Mucosa of rectum (tissue), 2 donors: ENCODE results near the gene CGNL1.

Experiments
- H3K27ac ChIP-seq, 2 donors: one replicate each; pipeline ENCODE4 v1.7.0; 2013; ENCODE audit warnings: inconsistent platforms in 2 of 2, low read depth in 2 of 2, low read length in 2 of 2
- H3K27me3 ChIP-seq, 2 donors: one replicate each; pipeline ENCODE4 v1.7.0; 2013; ENCODE audit warnings: low read length in 2 of 2; ENCODE audit not compliant: control insufficient read depth in 2 of 2, insufficient read depth in 2 of 2
- H3K36me3 ChIP-seq, 2 donors: one replicate each; pipeline ENCODE4 v1.7.0; 2013; ENCODE audit warnings: low read length in 2 of 2; ENCODE audit not compliant: control insufficient read depth in 2 of 2, insufficient read depth in 2 of 2
- H3K4me1 ChIP-seq, 2 donors: one replicate each; pipeline ENCODE4 v1.7.0; 2013; ENCODE audit warnings: low read length in 2 of 2, mild to moderate bottlenecking in 1 of 2; ENCODE audit not compliant: control insufficient read depth in 2 of 2, insufficient read depth in 2 of 2
- H3K4me3 ChIP-seq, 2 donors: one replicate each; pipeline ENCODE4 v1.7.0; 2013; ENCODE audit warnings: low read length in 2 of 2
- H3K9ac ChIP-seq, 2 donors: one replicate each; pipeline ENCODE4 v1.7.0; 2013; ENCODE audit warnings: low read length in 2 of 2, low read depth in 1 of 2, mild to moderate bottlenecking in 1 of 2
- H3K9me3 ChIP-seq, 2 donors: one replicate each; pipeline ENCODE4 v1.7.0; 2013; ENCODE audit warnings: low read length in 2 of 2; ENCODE audit not compliant: control insufficient read depth in 2 of 2
- donor health status: healthy.
- donor health status: Normal muscosa, but diverticular disease.

The CGNL1 gene

DNA sequence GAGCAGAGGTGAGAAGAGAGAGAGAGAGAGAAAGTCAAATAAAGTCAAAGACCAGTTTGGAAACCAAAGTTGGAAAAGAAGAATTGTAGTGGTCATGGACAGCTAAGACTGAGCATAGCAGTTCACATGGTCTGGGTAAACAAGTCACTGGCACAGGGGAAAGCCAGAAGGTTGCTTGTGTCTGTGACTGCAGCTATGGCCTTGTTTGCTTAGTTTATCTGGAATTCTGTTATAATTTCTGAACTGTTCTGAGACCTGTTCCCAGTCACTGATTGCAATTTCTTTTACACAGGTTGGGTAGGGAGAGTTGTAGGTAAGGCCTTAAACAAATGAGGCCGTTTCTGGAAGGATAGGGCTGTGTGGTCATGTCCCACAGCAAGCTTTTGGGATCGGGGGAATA is 172.0 kb downstream of the CGNL1 start:
- peaks cover 9 to 24% of the 10 kb centered on the region in 2 donors for H3K4me1 ChIP-seq
- peak overlapping the region in 1 of 2 donors; percentile 42 for H3K9ac ChIP-seq
- no peaks in the 10 kb centered on the region for H3K27me3 ChIP-seq
- no peaks in the 10 kb centered on the region for H3K9me3 ChIP-seq
- H3K4me3 ChIP-seq: no peak overlapping the region
- peak overlapping the region; percentile 53 to 85 for H3K27ac ChIP-seq
- no peaks in the 10 kb centered on the region for H3K36me3 ChIP-seq

- H3K4me3 ChIP-seq: no peak overlapping the region
- no peaks in the 10 kb centered on the region for H3K36me3 ChIP-seq
- H3K27ac ChIP-seq: peak overlapping the region; percentile 53 to 85
- H3K9me3 ChIP-seq: no peaks in the 10 kb centered on the region
- peak overlapping the region in 1 of 2 donors; percentile 42 for H3K9ac ChIP-seq
- H3K4me1 ChIP-seq: peaks cover 9 to 24% of the 10 kb centered on the region in 2 donors
- no peaks in the 10 kb centered on the region for H3K27me3 ChIP-seq
Measured at GRCh38 chr15:57548835-57549234, 172.5 kb downstream of the CGNL1 start.

- H3K4me3 ChIP-seq: no peak overlapping the region
- no peaks in the 10 kb centered on the region for H3K9me3 ChIP-seq
- no peaks in the 10 kb centered on the region for H3K27me3 ChIP-seq
- no peak overlapping the region for H3K9ac ChIP-seq
- no peaks in the 10 kb centered on the region for H3K36me3 ChIP-seq
- peaks cover 9 to 24% of the 10 kb centered on the region in 2 donors for H3K4me1 ChIP-seq
- no peak overlapping the region for H3K27ac ChIP-seq
Measured at GRCh38 chr15:57549935-57550334, 173.6 kb downstream of the CGNL1 start.

DNA sequence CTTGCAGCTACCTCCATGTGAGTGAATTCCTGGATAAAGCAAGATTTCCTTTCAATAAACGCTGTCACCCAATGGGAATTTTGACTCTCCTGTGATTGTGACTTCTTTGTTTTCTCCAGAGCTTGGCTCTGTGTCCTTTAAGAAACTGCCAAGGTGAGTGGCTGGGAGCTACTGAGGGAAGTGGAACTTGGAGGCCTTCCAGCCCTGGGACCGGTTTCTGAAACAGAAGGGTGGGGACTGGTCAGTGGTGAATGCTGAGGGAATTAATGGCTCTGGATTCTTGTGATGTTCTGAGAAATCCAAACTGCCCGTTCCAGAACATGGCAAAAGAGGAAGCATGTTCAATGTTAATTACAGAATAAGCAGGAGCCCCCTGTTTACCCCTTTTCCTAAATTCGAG is 174.3 kb downstream of the CGNL1 start:
- H3K9ac ChIP-seq: no peak overlapping the region
- H3K4me3 ChIP-seq: no peak overlapping the region
- H3K27ac ChIP-seq: peak overlapping the region in 1 of 2 donors; percentile 2
- H3K36me3 ChIP-seq: no peaks in the 10 kb centered on the region
- no peaks in the 10 kb centered on the region for H3K27me3 ChIP-seq
- no peaks in the 10 kb centered on the region for H3K9me3 ChIP-seq
- H3K4me1 ChIP-seq: peaks cover 9 to 24% of the 10 kb centered on the region in 2 donors

DNA sequence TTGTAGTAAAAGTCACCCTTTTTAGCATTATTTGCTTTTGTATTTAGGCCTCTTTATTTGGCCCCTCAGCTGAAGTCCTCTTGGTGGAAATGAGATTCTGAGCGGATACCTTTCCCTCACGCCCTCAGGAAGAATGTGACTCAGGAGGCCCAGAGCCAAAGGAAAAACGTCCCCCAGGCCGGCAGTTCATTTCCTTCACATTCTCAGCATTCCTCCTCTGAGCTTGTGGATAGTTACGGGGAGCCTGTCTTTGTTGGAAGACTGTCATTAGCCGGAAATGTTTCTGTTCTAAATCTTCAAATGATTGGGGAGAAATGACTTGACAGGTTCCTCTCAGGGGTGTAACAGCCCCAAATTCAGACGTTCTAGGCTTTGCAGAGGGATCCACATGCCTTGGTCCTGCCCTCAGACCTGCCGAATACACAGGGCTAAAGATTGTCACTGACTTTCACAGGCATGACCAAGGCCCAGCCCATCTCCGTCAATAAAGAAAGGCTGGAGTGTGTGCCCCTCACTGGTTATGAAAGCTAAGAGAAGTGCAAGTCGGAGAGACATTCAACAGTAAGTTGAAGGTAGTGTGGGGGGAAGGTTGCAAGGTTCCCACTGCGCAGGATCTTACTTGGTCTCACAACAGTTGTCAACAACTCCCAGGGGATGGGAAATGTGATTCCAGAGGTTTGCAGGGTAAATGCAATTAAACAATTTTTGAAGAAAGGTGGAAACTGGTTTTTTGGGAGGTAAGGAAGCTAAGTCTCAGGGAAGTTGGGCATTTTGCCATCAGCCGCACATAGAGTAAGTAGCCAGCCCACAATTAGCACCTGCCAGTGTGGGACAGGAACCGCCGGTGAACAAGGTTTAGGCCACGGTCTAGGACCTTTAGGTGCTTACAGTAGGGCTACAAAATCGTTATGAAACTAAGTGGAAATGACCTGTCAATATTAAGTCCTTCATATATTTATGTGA is 175.7 kb downstream of the CGNL1 start:
- no peaks in the 10 kb centered on the region for H3K36me3 ChIP-seq
- H3K4me1 ChIP-seq: peaks cover 9 to 24% of the 10 kb centered on the region in 2 donors
- no peaks in the 10 kb centered on the region for H3K9me3 ChIP-seq
- no peak overlapping the region for H3K4me3 ChIP-seq
- no peak overlapping the region for H3K27ac ChIP-seq
- no peaks in the 10 kb centered on the region for H3K27me3 ChIP-seq
- no peak overlapping the region for H3K9ac ChIP-seq

DNA sequence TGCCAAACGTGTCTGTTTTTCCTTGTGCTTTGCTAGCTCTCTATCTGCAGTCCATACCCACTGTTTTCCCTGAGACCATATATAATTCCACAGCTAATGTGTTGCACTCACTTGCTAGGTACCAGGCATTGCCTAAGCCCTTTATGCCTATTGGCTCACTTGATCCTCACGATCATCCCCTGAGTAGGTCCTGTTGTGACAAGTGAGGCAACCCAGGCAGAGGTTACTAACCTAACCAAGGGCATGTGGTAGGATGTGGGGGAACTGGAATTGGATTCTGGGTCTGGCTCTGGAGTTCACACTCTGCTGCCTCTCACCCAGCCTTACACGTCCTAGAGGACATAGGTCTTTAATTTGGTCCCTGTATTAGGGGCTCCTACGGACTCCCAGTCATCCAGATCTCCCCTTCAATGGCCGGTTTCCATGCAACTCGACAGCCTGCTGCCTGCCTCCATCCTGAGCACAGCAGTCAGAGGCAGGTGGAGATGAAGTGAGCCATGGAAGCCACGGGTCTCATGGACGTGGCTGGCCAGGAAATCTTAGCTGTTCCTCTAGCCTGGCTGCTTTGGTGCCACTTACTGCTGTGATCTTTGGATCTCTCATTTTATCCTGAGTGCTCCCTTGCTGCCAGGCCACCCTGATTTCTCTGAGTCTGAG is 176.5 kb downstream of the CGNL1 start:
- H3K4me1 ChIP-seq: peaks cover 9 to 24% of the 10 kb centered on the region in 2 donors

GRCh38 chr15:57553526-57553925 is 177.2 kb downstream of the CGNL1 start:
- no peak overlapping the region for H3K27ac ChIP-seq
- H3K36me3 ChIP-seq: no peaks in the 10 kb centered on the region
- H3K4me1 ChIP-seq: peaks cover 7 to 22% of the 10 kb centered on the region in 2 donors
- H3K4me3 ChIP-seq: no peak overlapping the region
- no peak overlapping the region for H3K9ac ChIP-seq
- H3K27me3 ChIP-seq: no peaks in the 10 kb centered on the region
- no peaks in the 10 kb centered on the region for H3K9me3 ChIP-seq

More for the DNA sequence above, 176.5 kb downstream of the CGNL1 start:
- Histone ChIP-seq H3K9me3 (no peaks in the 10 kb centered on the region), H3K9ac (no peak overlapping the region), H3K36me3 (no peaks in the 10 kb centered on the region), H3K27ac (no peak overlapping the region), H3K4me3 (no peak overlapping the region), H3K27me3 (no peaks in the 10 kb centered on the region)

GRCh38 chr15:57554063-57554811 is 177.9 kb downstream of the CGNL1 start:
- no peak overlapping the region for H3K4me3 ChIP-seq
- no peak overlapping the region for H3K27ac ChIP-seq
- no peaks in the 10 kb centered on the region for H3K27me3 ChIP-seq
- H3K36me3 ChIP-seq: no peaks in the 10 kb centered on the region
- H3K4me1 ChIP-seq: peaks cover 0 to 14% of the 10 kb centered on the region in 2 donors
- no peak overlapping the region for H3K9ac ChIP-seq
- no peaks in the 10 kb centered on the region for H3K9me3 ChIP-seq

DNA sequence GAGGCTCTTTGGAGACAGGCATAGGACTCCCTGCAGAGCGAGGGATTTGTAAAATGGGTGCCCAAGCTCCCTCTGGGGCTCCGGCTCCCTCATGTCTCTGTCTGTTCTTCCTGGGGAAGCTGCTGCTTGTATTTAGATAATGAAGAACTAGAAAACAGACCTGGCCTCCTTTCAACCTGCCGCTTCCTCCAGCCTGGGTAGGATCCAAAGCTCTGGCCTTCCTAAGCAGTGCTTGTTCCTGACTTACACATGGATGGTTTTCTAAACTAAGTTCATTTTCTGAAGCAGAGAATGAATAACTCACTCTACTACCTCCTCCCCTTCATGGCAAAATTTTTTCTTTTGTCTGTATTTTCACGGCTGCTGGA is 178.5 kb downstream of the CGNL1 start:
- no peak overlapping the region for H3K4me3 ChIP-seq
- H3K9me3 ChIP-seq: no peaks in the 10 kb centered on the region
- peaks cover 0 to 9% of the 10 kb centered on the region in 2 donors for H3K4me1 ChIP-seq
- no peak overlapping the region for H3K9ac ChIP-seq
- no peaks in the 10 kb centered on the region for H3K36me3 ChIP-seq
- no peak overlapping the region for H3K27ac ChIP-seq
- H3K27me3 ChIP-seq: no peaks in the 10 kb centered on the region

DNA sequence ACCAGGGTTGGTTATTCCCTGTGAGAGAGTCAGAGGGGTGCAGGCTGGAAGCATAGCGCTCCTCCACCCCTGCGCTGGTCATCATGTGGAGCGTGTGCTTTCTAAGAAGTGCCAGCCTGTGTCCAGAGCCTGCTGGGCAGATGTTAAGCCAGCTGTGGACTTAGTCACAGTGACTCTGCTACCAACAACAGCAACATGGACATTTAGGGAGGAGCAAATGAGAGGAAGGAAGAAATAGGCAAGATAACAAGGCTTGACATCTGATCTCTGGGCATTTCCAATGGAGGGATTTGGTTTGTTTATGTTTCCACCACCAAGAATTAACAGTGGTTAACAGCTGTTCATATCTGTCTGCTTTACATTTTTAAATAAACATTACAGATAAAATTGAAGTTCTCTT is 179.0 kb downstream of the CGNL1 start:
- H3K36me3 ChIP-seq: no peaks in the 10 kb centered on the region
- H3K27me3 ChIP-seq: no peaks in the 10 kb centered on the region
- H3K4me1 ChIP-seq: peaks cover 1 to 10% of the 10 kb centered on the region in 2 donors
- no peak overlapping the region for H3K4me3 ChIP-seq
- no peak overlapping the region for H3K9ac ChIP-seq
- H3K27ac ChIP-seq: no peak overlapping the region
- H3K9me3 ChIP-seq: no peaks in the 10 kb centered on the region
